ENCODE data around the gene CNIH4.

CNIH4 gene

DNA sequence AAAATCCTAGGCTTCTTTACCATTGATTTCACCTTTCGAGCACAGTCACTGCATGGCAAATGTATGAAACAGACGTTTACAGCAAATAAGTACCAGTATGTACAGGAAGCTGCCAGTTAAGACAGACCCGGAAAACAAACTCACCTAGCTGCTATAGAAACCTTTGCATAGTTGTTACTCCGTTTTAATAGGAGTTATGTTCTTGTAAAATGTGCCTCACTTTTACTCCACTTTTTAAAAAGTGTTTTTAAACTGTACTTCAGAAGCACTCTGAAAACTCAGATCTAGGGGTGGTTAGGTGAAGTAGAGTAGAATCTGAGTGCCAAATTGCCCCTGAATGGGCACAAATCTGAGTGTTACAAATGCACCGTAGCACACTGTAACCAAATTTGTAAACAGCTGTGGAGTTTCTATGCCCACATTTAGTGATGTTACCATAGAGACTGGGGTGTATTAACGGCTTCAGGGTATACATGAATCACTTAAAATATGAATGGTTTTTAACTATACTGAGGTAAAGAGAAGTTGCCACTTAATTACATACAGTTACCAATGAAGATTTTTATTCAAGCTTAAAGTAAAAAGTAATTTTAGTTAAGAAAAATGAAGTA lies 30.7 kb downstream of the CNIH4 start:
- H3K4me3 ChIP-seq (replicated peaks; ENCODE audit: low read depth, low read length) = no peak overlapping the region
- no peak for DNase-seq (ENCODE audit: low read depth)
- TF ChIP-seq, protein P1, sequence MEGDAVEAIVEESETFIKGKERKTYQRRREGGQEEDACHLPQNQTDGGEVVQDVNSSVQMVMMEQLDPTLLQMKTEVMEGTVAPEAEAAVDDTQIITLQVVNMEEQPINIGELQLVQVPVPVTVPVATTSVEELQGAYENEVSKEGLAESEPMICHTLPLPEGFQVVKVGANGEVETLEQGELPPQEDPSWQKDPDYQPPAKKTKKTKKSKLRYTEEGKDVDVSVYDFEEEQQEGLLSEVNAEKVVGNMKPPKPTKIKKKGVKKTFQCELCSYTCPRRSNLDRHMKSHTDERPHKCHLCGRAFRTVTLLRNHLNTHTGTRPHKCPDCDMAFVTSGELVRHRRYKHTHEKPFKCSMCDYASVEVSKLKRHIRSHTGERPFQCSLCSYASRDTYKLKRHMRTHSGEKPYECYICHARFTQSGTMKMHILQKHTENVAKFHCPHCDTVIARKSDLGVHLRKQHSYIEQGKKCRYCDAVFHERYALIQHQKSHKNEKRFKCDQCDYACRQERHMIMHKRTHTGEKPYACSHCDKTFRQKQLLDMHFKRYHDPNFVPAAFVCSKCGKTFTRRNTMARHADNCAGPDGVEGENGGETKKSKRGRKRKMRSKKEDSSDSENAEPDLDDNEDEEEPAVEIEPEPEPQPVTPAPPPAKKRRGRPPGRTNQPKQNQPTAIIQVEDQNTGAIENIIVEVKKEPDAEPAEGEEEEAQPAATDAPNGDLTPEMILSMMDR (IDR thresholded peaks at IDR 0.05; ENCODE audit: low read length, missing control alignments) = no peak

DNA sequence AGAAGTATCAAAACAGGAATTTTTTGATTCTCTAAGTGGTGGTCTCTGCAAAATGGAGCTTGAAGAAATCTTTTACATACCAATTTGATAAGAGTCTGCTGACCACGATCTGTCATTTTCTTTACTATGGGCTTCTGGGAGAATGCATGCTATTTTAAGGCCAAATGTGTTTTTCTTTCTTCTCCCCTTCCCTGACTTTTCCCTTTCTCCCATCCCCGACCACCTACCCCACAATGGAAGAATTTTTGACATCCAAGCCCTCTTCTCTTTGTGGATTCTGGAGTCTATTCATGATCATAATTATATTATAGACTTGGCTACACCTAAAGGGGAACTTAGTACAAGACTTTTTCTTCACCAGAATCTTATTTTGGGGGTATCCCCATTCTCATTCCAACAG lies 31.3 kb downstream of the CNIH4 start:
- no peak overlapping the region for H3K4me3 ChIP-seq (replicated peaks; ENCODE audit: low read depth, low read length)
- no peak for DNase-seq (ENCODE audit: low read depth)
- TF ChIP-seq, protein P1 (IDR thresholded peaks at IDR 0.05; ENCODE audit: low read length, missing control alignments) = no peak

DNA sequence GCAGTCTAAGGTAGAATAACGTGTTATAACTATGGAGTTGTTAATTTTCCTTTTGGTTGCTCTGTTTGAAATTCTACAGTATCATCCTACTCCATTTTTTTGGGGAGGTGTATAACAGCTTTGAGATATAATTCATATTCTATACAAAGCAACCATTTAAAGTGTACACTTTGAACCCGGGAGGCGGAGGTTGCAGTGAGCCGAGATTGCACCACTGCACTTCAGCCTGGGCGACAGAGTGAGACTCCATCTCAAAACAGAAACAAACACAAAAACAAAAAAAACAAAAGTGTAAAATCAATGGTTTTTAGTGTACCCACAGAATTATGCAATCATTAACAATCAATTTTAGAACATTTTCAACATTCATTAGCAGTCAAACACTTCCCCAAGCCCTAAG lies 33.8 kb downstream of the CNIH4 start:
- H3K4me3 ChIP-seq (replicated peaks; ENCODE audit: low read depth, low read length) = no peak overlapping the region
- TF ChIP-seq, protein P1 (IDR thresholded peaks at IDR 0.05; ENCODE audit: low read length, missing control alignments) = no peak
- DNase-seq (ENCODE audit: low read depth) = no peak

DNA sequence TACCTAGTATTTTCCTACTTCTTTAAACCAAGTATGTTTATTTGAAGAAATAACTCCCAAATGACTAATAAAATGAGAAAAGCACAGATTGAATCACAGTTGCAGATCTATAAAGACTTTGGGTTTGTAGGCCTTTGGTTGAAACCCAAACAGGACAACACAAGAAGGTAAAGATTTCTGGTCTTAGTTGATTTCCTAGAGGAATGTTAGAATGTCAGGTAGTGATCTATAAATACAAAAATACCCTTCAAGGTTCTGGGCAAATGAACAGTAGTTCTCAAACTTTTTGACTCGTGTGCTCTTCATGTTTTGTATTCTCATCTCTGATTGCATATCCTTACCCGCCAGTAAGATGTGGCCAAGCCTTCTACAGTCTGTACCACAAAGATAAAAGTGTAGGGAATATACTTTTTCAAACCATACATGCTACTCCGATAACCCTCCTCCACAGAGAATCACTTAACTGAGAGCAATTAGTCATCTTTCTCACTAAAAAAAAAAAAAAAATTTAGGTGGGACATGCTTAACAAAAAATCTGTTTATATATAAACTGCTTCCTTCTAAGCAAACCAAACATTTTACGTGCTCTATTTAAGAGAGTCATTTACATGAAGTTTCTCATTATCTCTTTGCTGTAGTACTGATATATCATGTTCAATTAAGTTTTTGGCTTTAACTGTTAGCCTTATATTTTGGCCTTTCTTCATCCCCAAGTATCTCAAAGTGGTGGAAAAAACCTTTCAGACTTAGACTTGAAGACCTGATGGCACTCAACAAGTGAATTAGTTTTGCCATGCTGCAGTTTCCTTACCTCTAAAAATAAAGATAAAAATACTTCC lies 36.0 kb downstream of the CNIH4 start:
- DNase-seq (ENCODE audit: low read depth) = no peak
- H3K4me3 ChIP-seq (replicated peaks; ENCODE audit: low read depth, low read length) = no peak overlapping the region
- TF ChIP-seq, protein P1 (IDR thresholded peaks at IDR 0.05; ENCODE audit: low read length, missing control alignments) = no peak

DNA sequence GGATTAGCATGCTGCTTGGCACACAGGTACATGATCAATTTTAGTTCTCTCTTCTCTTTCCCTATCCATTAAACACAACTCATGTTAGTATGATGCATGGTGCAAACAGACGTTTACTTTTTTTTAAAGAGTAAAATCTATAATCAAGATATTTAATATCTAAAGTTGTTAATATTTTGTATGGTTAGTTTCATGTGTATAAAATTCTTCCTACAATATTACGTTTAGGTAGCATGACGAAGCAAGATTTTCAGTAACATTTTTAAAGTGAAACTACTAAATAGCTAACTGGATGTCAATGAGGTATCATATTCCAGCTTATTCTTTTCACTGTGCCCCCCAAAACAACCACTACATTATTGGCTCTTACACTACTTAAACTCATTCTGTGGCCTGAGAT lies 36.6 kb downstream of the CNIH4 start:
- DNase-seq (ENCODE audit: low read depth) = no peak
- TF ChIP-seq, protein P1 (IDR thresholded peaks at IDR 0.05; ENCODE audit: low read length, missing control alignments) = no peak
- no peak overlapping the region for H3K4me3 ChIP-seq (replicated peaks; ENCODE audit: low read depth, low read length)

DNA sequence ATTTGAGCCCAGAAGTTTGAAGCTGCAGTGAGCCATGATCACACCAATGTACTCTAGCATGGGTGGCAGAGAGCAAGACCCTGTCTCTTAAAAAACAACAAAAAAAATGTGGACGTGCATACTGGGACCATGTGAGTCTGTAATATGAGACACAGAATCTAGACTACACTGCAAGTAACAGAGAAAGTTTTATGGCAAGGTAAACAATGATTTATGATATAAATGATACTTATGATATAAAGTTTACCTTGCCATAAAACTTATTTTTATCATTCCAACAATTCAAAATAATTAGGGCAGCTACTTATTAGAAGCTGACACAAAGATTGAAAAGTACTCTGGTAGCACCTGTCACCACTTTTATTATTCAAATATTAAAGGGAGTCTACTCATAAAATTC lies 43.2 kb downstream of the CNIH4 start:
- H3K4me3 ChIP-seq (replicated peaks; ENCODE audit: low read depth, low read length) = no peak overlapping the region

More for the DNA sequence above, 43.2 kb downstream of the CNIH4 start:
- no peak for DNase-seq (ENCODE audit: low read depth)
- TF ChIP-seq, protein P1 (IDR thresholded peaks at IDR 0.05; ENCODE audit: low read length, missing control alignments) = no peak
